Measurements from ENCODE around the gene PXYLP1. TPM values are rescaled to one million over a fixed set of nuclear protein-coding genes. Genes with fewer than 3 reads are reported as not detected.
A peak's percentile ranks its signal among the peaks of the same experiment; 100 is the strongest.

Gene PXYLP1
- total and polyA plus RNA-seq, 9 of the 15 experiments (the other 6 are each of a cell fraction or from before 2014, with no cell fraction given), result 0.80 to 2.9 (median 1.3) TPM

DNA sequence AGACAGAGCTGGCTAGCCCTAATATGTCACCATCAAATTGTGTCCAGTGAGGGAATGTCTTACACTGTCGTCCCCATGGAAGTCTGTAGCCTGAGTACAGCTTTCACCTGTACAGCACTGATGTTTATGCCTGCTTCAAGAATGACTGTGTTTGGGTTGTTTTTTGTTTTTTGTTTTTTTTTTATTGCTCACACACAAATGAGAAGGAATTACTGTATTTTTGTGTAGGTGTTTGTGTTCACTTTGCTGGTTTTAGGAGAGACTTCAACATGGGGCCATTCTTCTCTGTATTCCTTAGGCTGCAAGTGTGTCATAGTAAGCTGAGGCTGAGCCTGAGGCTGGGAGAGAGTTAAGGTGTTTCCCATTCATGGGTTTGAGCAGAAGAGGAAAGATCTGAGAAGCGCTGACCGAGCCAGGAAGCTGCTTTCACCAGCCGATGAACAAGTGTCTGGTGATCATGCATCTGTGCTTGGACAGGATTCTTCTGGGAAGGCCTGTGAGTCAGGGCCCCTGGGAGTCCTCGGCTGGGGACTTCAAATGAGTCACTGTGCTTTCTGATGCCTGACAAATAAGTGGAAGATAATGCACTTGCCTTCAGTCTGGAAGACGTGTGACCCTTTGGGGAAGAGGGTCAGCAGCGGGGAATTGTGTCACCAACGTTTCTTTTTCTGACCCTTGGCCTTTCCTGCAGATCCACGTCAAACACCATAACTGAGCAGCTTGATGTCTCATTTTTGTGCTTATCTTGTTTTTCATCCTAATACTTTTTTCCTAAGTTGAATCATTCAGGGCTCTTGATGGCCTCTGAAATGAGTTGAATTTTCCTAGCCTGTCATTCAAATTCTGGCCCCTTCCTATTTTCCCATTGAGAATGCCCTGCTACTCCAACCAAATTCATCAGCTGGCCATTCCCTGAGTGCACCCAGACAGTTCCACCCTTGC lies 100.0 kb downstream of the PXYLP1 start (continued):
- TF ChIP-seq, protein P1, sequence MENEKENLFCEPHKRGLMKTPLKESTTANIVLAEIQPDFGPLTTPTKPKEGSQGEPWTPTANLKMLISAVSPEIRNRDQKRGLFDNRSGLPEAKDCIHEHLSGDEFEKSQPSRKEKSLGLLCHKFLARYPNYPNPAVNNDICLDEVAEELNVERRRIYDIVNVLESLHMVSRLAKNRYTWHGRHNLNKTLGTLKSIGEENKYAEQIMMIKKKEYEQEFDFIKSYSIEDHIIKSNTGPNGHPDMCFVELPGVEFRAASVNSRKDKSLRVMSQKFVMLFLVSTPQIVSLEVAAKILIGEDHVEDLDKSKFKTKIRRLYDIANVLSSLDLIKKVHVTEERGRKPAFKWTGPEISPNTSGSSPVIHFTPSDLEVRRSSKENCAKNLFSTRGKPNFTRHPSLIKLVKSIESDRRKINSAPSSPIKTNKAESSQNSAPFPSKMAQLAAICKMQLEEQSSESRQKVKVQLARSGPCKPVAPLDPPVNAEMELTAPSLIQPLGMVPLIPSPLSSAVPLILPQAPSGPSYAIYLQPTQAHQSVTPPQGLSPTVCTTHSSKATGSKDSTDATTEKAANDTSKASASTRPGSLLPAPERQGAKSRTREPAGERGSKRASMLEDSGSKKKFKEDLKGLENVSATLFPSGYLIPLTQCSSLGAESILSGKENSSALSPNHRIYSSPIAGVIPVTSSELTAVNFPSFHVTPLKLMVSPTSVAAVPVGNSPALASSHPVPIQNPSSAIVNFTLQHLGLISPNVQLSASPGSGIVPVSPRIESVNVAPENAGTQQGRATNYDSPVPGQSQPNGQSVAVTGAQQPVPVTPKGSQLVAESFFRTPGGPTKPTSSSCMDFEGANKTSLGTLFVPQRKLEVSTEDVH (IDR thresholded peaks at IDR 0.05; ENCODE audit: low read depth, partially characterized antibody), result peak; percentile 31
- TF ChIP-seq KDM1A (IDR thresholded peaks at IDR 0.05) (peak; percentile 78 to 83), NR4A1 (CRISPR knock-in tag; IDR thresholded peaks at IDR 0.05) (no peak), NR4A1 (tag; IDR thresholded peaks at IDR 0.05) (no peak), FOXM1 (IDR thresholded peaks at IDR 0.05; ENCODE audit: low read depth) (0 out of 2 replicates have a peak, but pooled peaks have one; percentile 40), FOXM1 (CRISPR knock-in tag; IDR thresholded peaks at IDR 0.05; ENCODE audit: low read depth) (no peak), ETV6 (IDR thresholded peaks at IDR 0.05; ENCODE audit: borderline replicate concordance in 1 of 2, low read depth in 2 of 2, low read length in 1 of 2) (no peak), ETV6 (CRISPR knock-in tag; IDR thresholded peaks at IDR 0.05; ENCODE audit: borderline replicate concordance) (no peak), ADNP (tag; IDR thresholded peaks at IDR 0.05) (no peak), BCL6 (CRISPR knock-in tag; IDR thresholded peaks at IDR 0.05) (no peak), MED1 (CRISPR knock-in tag; IDR thresholded peaks at IDR 0.05; ENCODE audit: borderline replicate concordance) (no peak), RB1 (IDR thresholded peaks at IDR 0.05; ENCODE audit: low read depth) (no peak), PHF20 (IDR thresholded peaks at IDR 0.05; ENCODE audit: partially characterized antibody) (no peak)
- TF ChIP-seq, protein P2, sequence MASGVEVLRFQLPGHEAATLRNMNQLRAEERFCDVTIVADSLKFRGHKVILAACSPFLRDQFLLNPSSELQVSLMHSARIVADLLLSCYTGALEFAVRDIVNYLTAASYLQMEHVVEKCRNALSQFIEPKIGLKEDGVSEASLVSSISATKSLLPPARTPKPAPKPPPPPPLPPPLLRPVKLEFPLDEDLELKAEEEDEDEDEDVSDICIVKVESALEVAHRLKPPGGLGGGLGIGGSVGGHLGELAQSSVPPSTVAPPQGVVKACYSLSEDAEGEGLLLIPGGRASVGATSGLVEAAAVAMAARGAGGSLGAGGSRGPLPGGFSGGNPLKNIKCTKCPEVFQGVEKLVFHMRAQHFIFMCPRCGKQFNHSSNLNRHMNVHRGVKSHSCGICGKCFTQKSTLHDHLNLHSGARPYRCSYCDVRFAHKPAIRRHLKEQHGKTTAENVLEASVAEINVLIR (CRISPR knock-in tag; IDR thresholded peaks at IDR 0.05), result no peak
- TF ChIP-seq, protein P3, sequence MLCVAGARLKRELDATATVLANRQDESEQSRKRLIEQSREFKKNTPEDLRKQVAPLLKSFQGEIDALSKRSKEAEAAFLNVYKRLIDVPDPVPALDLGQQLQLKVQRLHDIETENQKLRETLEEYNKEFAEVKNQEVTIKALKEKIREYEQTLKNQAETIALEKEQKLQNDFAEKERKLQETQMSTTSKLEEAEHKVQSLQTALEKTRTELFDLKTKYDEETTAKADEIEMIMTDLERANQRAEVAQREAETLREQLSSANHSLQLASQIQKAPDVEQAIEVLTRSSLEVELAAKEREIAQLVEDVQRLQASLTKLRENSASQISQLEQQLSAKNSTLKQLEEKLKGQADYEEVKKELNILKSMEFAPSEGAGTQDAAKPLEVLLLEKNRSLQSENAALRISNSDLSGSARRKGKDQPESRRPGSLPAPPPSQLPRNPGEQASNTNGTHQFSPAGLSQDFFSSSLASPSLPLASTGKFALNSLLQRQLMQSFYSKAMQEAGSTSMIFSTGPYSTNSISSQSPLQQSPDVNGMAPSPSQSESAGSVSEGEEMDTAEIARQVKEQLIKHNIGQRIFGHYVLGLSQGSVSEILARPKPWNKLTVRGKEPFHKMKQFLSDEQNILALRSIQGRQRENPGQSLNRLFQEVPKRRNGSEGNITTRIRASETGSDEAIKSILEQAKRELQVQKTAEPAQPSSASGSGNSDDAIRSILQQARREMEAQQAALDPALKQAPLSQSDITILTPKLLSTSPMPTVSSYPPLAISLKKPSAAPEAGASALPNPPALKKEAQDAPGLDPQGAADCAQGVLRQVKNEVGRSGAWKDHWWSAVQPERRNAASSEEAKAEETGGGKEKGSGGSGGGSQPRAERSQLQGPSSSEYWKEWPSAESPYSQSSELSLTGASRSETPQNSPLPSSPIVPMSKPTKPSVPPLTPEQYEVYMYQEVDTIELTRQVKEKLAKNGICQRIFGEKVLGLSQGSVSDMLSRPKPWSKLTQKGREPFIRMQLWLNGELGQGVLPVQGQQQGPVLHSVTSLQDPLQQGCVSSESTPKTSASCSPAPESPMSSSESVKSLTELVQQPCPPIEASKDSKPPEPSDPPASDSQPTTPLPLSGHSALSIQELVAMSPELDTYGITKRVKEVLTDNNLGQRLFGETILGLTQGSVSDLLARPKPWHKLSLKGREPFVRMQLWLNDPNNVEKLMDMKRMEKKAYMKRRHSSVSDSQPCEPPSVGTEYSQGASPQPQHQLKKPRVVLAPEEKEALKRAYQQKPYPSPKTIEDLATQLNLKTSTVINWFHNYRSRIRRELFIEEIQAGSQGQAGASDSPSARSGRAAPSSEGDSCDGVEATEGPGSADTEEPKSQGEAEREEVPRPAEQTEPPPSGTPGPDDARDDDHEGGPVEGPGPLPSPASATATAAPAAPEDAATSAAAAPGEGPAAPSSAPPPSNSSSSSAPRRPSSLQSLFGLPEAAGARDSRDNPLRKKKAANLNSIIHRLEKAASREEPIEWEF (CRISPR knock-in tag; IDR thresholded peaks at IDR 0.05), result no peak

Measured in K562 (cell line).